B cell (primary cell): ENCODE data around the gene TNIK.

Source experiments
- EZH2 ChIP-seq: IDR thresholded peaks from 2 replicates; pipeline ENCODE4 v1.6.1; 2012; ENCODE audit warnings: borderline replicate concordance, low read depth, mild to moderate bottlenecking, moderate library complexity, low read length; ENCODE audit not compliant: insufficient read depth, poor library complexity, severe bottlenecking
- TF ChIP-seq, protein P1 (sequence below): fragments of 200-600 bp; IDR thresholded peaks from one replicate; pipeline ENCODE4 v1.8.0; 2022; ENCODE audit warnings: antibody characterized with exemption, mild to moderate bottlenecking

GRCh38 chr3:171227359-171227758 lies 232.8 kb downstream of the TNIK start:
- TF ChIP-seq, protein P1, sequence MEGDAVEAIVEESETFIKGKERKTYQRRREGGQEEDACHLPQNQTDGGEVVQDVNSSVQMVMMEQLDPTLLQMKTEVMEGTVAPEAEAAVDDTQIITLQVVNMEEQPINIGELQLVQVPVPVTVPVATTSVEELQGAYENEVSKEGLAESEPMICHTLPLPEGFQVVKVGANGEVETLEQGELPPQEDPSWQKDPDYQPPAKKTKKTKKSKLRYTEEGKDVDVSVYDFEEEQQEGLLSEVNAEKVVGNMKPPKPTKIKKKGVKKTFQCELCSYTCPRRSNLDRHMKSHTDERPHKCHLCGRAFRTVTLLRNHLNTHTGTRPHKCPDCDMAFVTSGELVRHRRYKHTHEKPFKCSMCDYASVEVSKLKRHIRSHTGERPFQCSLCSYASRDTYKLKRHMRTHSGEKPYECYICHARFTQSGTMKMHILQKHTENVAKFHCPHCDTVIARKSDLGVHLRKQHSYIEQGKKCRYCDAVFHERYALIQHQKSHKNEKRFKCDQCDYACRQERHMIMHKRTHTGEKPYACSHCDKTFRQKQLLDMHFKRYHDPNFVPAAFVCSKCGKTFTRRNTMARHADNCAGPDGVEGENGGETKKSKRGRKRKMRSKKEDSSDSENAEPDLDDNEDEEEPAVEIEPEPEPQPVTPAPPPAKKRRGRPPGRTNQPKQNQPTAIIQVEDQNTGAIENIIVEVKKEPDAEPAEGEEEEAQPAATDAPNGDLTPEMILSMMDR = no peak
- no peak for TF ChIP-seq EZH2
